HepG2 (cell line): ENCODE measurements around the gene DAPP1. TPM values are rescaled to one million over a fixed set of nuclear protein-coding genes. Genes with fewer than 3 reads are reported as not detected.

Experiments
- ATAC-seq: fragments of 200-7000 bp; cut with Tn5 transposase; 3 replicates; pipeline ENCODE4 v1.9.1; 2020; ENCODE audit warnings: mild to moderate bottlenecking, moderate library complexity
- BruUV-seq: library from RNA; stranded (reverse); fragments of 400-500 nt; replicated peaks from 2 replicates; lab custom pipeline; 2021; lab: Mats Ljungman, UMichigan
- CTCF ChIA-PET: fragments of 300-600 bp; formaldehyde crosslinking; extraction: SDS; loops from one replicate; lab custom pipeline; 2021; ENCODE audit warnings: low total read pairs, inconsistent platforms, low intra/inter-chr PET ratio; lab: Yijun Ruan, JAX
- POLR2A ChIA-PET: fragments of 350-600 bp; sonication (Branson Sonifier 250); formaldehyde crosslinking; loops from one replicate; lab custom pipeline; 2020; ENCODE audit warnings: antibody characterized with exemption, inconsistent platforms; lab: Yijun Ruan, JAX
- DNase-seq: peaks from one replicate; pipeline ENCODE4 v3.0.0-alpha.2; 2015; ENCODE audit warnings: low spot score
- FAIRE-seq: peaks from 3 replicates; lab custom pipeline; 2011; peaks lifted over from hg19 to GRCh38; lab: Jason Lieb, UNC
- H2AFZ ChIP-seq: one replicate; pipeline ENCODE4 v1.6.1; 2011; ENCODE audit warnings: low read length, inconsistent platforms
- H3K27ac ChIP-seq: fragments of 300-600 bp; 3 replicates; pipeline ENCODE4 v1.8.0; 2011; ENCODE audit warnings: mixed run types, mild to moderate bottlenecking, mixed read lengths, low read length, inconsistent platforms; ENCODE audit not compliant: insufficient read depth; ENCODE audit errors: extremely low read length
- H3K27me3 ChIP-seq, 2 experiments: fragments of 200-600 bp in 1 of 2; 2 replicates in 1 of 2; 3 replicates in 1 of 2; pipeline versions ENCODE4 v1.6.0 to v1.8.0; 2011; ENCODE audit warnings: low read length in 2 of 2, mild to moderate bottlenecking in 2 of 2, moderate library complexity in 2 of 2, inconsistent platforms in 1 of 2; ENCODE audit not compliant: insufficient read depth in 2 of 2, control insufficient read depth in 1 of 2
- H3K36me3 ChIP-seq, 2 experiments: fragments of 200-600 bp in 1 of 2; replicated peaks in 1 of 2; 2 replicates in 1 of 2; 3 replicates in 1 of 2; pipeline versions ENCODE4 v1.5.1 to v1.8.0; 2011; ENCODE audit warnings: low read length in 2 of 2, inconsistent platforms in 1 of 2; ENCODE audit not compliant: insufficient read depth in 2 of 2, control insufficient read depth in 1 of 2
- H3K4me1 ChIP-seq: 2 replicates; pipeline ENCODE4 v1.5.1; 2012; ENCODE audit warnings: low read length, inconsistent platforms; ENCODE audit not compliant: insufficient read depth
- H3K4me2 ChIP-seq: 2 replicates; pipeline ENCODE4 v1.6.0; 2011; ENCODE audit warnings: low read depth, low read length, inconsistent platforms
- H3K4me3 ChIP-seq, 3 experiments: fragments of 200-600 bp in 1 of 3; sonication (generic), shearing (Covaris generic) in 1 of 3; replicated peaks in 1 of 3; 2 replicates each; pipeline ENCODE4 v1.5.1; 2011 to 2016; ENCODE audit warnings: low read length in 3 of 3, inconsistent platforms in 2 of 3, low read depth in 2 of 3, mild to moderate bottlenecking in 2 of 3, control low read depth in 1 of 3, mixed read lengths in 1 of 3; ENCODE audit not compliant: insufficient read depth in 1 of 3
- H3K79me2 ChIP-seq: one replicate; pipeline ENCODE4 v1.6.1; 2011; ENCODE audit warnings: low read length, inconsistent platforms; ENCODE audit not compliant: insufficient read depth
- H3K9ac ChIP-seq: 2 replicates; pipeline ENCODE4 v1.6.0; 2011; ENCODE audit warnings: mild to moderate bottlenecking, low read depth, low read length, inconsistent platforms; ENCODE audit not compliant: insufficient read depth
- H3K9me3 ChIP-seq: 2 replicates; pipeline ENCODE4 v1.5.1; 2012; ENCODE audit warnings: mild to moderate bottlenecking, low read length
- H4K20me1 ChIP-seq: 2 replicates; pipeline ENCODE4 v1.6.0; 2011; ENCODE audit warnings: inconsistent platforms, mild to moderate bottlenecking, low read length, moderate library complexity; ENCODE audit not compliant: insufficient read depth
- BCL6 ChIP-seq: IDR thresholded peaks from 2 replicates; pipeline ENCODE4 v1.6.1; 2016; ENCODE audit warnings: missing genetic modification reagents, missing compliant biosample characterization
- BRCA1 ChIP-seq: sonication (generic); formaldehyde crosslinking; IDR thresholded peaks from 2 replicates; pipeline ENCODE4 v1.4.0; 2020; ENCODE audit warnings: missing genetic modification reagents
- DZIP1 ChIP-seq: sonication (generic); formaldehyde crosslinking; IDR thresholded peaks from 2 replicates; pipeline ENCODE4 v1.5.0; 2020; ENCODE audit warnings: mild to moderate bottlenecking, missing genetic modification reagents
- FOXO4 ChIP-seq: sonication (generic); formaldehyde crosslinking; conservative IDR thresholded peaks from 2 replicates; pipeline ENCODE4 v1.8.1; 2023; ENCODE audit warnings: missing genetic modification reagents
- HNF4A ChIP-seq: sonication (generic); formaldehyde crosslinking; IDR thresholded peaks from 2 replicates; pipeline ENCODE4 v1.4.0; 2020; ENCODE audit warnings: missing genetic modification reagents
- MAFF ChIP-seq: IDR thresholded peaks from 2 replicates; pipeline ENCODE4 v1.6.1; 2011; ENCODE audit warnings: low read depth, low read length, improper control_type of control experiment
- MXD1 ChIP-seq: sonication (generic); formaldehyde crosslinking; IDR thresholded peaks from 2 replicates; pipeline ENCODE4 v1.4.0; 2020; ENCODE audit warnings: mild to moderate bottlenecking, missing genetic modification reagents
- U2AF2 ChIP-seq: fragments of 200-400 bp; formaldehyde crosslinking; IDR thresholded peaks from 2 replicates; pipeline ENCODE4 v1.6.1; 2017; ENCODE audit warnings: low read depth, mild to moderate bottlenecking, low read length
- ZBTB14 ChIP-seq: sonication (generic); formaldehyde crosslinking; IDR thresholded peaks from 2 replicates; pipeline ENCODE4 v1.4.0; 2020; ENCODE audit warnings: missing genetic modification reagents
- ZKSCAN8 ChIP-seq: IDR thresholded peaks from 2 replicates; pipeline ENCODE4 v1.6.1; 2016; ENCODE audit warnings: borderline replicate concordance, missing genetic modification reagents, missing compliant biosample characterization
- ZMAT5 ChIP-seq: sonication (generic); formaldehyde crosslinking; IDR thresholded peaks from 2 replicates; pipeline ENCODE4 v1.5.0; 2020; ENCODE audit warnings: mild to moderate bottlenecking, low read depth, missing genetic modification reagents, borderline replicate concordance
- ZNF12 ChIP-seq: sonication (generic); formaldehyde crosslinking; IDR thresholded peaks from 2 replicates; pipeline ENCODE4 v1.5.0; 2020; ENCODE audit warnings: missing genetic modification reagents
- ZNF563 ChIP-seq: sonication (generic); formaldehyde crosslinking; IDR thresholded peaks from 2 replicates; pipeline ENCODE4 v1.8.0; 2022; ENCODE audit warnings: mild to moderate bottlenecking, moderate library complexity, missing genetic modification reagents
- ZNF605 ChIP-seq: sonication (generic); formaldehyde crosslinking; IDR thresholded peaks from 2 replicates; pipeline ENCODE4 v1.8.0; 2022; ENCODE audit warnings: mild to moderate bottlenecking, missing genetic modification reagents
- ZZZ3 ChIP-seq: sonication (generic); formaldehyde crosslinking; IDR thresholded peaks from 2 replicates; pipeline ENCODE4 v1.4.0; 2020; ENCODE audit warnings: missing genetic modification reagents, mild to moderate bottlenecking, borderline replicate concordance
- WGBS: methylation state at CpG from one replicate; pipeline ENCODE4 v1.1.6; 2017; ENCODE audit warnings: low lambda C conversion rate; 5-methylcytosine and 5-hydroxymethylcytosine counted together
- in situ Hi-C: cut with HindIII; loops from 2 replicates; pipeline ENCODE4 v1.10.0; 2017; ENCODE audit warnings: low pct_unique_long_range_greater_than_20kb; ENCODE audit not compliant: extremely low pct_ligation_motif_present
- intact Hi-C: fragments of 100-400 bp; cut with micrococcal nuclease; formaldehyde crosslinking; loops from one replicate; pipeline ENCODE4 v1.10.0; 2022; ENCODE audit not compliant: unreplicated experiment
- polyA plus RNA-seq, 8 experiments: library from polyadenylated mRNA; depleted of rRNA in 3 of 8; stranded (reverse) in 7 of 8; unstranded in 1 of 8; fragments of >200 nt; fragmentation: Illumina TruSeq in 4 of 8; extraction: Trizol in 4 of 8; gene quantifications; 2 replicates each; pipeline versions ENCODE4 v1.2.1 to v1.2.3, GENCODE V29; 2011 to 2016; ENCODE audit warnings: low read depth in 4 of 8, missing spikeins in 1 of 8, mixed read lengths in 1 of 8; ENCODE audit not compliant: insufficient read depth in 1 of 8
- total RNA-seq, 5 experiments: library from RNA; depleted of rRNA; stranded (reverse); fragments of >200 nt; fragmentation: Illumina TruSeq; extraction: Trizol; gene quantifications; 2 replicates each; pipeline ENCODE4 v1.2.3, GENCODE V29; 2016; ENCODE audit warnings: low read depth in 1 of 5

The DAPP1 gene
- total and polyA plus RNA-seq, 2 of the 13 experiments (the other 11 are each of a cell fraction or from before 2014, with no cell fraction given): not detected

- Histone ChIP-seq H4K20me1 (no peaks in the 10 kb centered on the region), H3K4me2 (no peak overlapping the region), H3K79me2 (no peaks in the 10 kb centered on the region), H3K9ac (no peak overlapping the region), H3K4me1 (no peaks in the 10 kb centered on the region), H2AFZ (no peak overlapping the region), H3K27me3 (peaks cover 0 to 15% of the 10 kb centered on the region in 2 experiments; a peak in 2 of 5 replicates), H3K27ac (no peak overlapping the region), H3K4me3 (no peak overlapping the region), H3K36me3 (no peaks in the 10 kb centered on the region), H3K9me3 (no peaks in the 10 kb centered on the region)
- WGBS: 17% methylated on average over 3 of the region's 3 CpGs
- TF ChIP-seq ZBTB14: no peak
- TF ChIP-seq MXD1 (CRISPR knock-in tag): no peak
- TF ChIP-seq DZIP1 (CRISPR knock-in tag): no peak
- no peak for TF ChIP-seq BCL6 (CRISPR knock-in tag)
- no peak for TF ChIP-seq HNF4A
- no peak for TF ChIP-seq U2AF2
- no peak for TF ChIP-seq ZZZ3
- no peak for TF ChIP-seq ZNF12 (CRISPR knock-in tag)
- no peak for TF ChIP-seq ZMAT5 (CRISPR knock-in tag)
- TF ChIP-seq MAFF: no peak
- TF ChIP-seq BRCA1 (CRISPR knock-in tag): no peak
- TF ChIP-seq ZNF605 (CRISPR knock-in tag): no peak
- TF ChIP-seq ZKSCAN8 (CRISPR knock-in tag): no peak
- TF ChIP-seq FOXO4: no peak
- no peak for TF ChIP-seq ZNF563 (CRISPR knock-in tag)
- BruUV-seq: no TSS peak
- in situ Hi-C loops (no loop called here), intact Hi-C loops (no loop called here)
- FAIRE-seq (no peak), ATAC-seq (no peak), DNase-seq (no peak)
- ChIA-PET POLR2A (no interaction called here), CTCF (no interaction called here)
These were observed 16.1 kb downstream of the DAPP1 start for GRCh38 chr4:99832758-99833157.
